ENCODE results near the gene CD34. TPM values are rescaled to one million over a fixed set of nuclear protein-coding genes. Genes with fewer than 3 reads are reported as not detected.
A peak's percentile ranks its signal among the peaks of the same experiment; 100 is the strongest.

CD34 gene
- total RNA-seq, 4 donors from 2014 or later, result 20.7 to 38.8 (median 27.8) TPM

- Histone ChIP-seq H3K27ac (peak overlapping the region in 2 of 3 donors; percentile 29 to 41), H3K27me3 (no peaks in the 10 kb centered on the region), H3K4me3 (replicated peaks in 1 of 3) (no peak overlapping the region), H3K4me1 (peaks cover 0 to 16% of the 10 kb centered on the region in 2 donors), H3K36me3 (no peaks in the 10 kb centered on the region), H3K9me3 (no peaks in the 10 kb centered on the region)
- intact Hi-C loops (cut with DNase I), result no loop called here
- WGBS, 2 donors, result 81 to 82% methylated on average over 5 of the region's 5 CpGs
- DNase-seq, result no peak
- no peak for TF ChIP-seq POLR2A (IDR thresholded peaks at IDR 0.05)
- TF ChIP-seq CTCF (IDR thresholded peaks at IDR 0.05), result no peak
These were observed 7.1 kb upstream of the CD34 start for GRCh38 chr1:207918011-207918410.

- WGBS, 2 donors, result 85 to 86% methylated on average over 4 of the region's 4 CpGs
- no peak for TF ChIP-seq CTCF (IDR thresholded peaks at IDR 0.05)
- TF ChIP-seq POLR2A (IDR thresholded peaks at IDR 0.05), result no peak
- no peak for DNase-seq
These were observed 6.2 kb upstream of the CD34 start for GRCh38 chr1:207917080-207917479.

GRCh38 chr1:207913951-207914350 is 3.0 kb upstream of the CD34 start:
- Histone ChIP-seq H3K27me3 (no peaks in the 10 kb centered on the region), H3K9me3 (no peaks in the 10 kb centered on the region)
- intact Hi-C loops (cut with DNase I), result no loop called here

More at GRCh38 chr1:207917080-207917479, 6.2 kb upstream of the CD34 start:
- intact Hi-C loops (cut with DNase I), result no loop called here
- Histone ChIP-seq H3K4me3 (replicated peaks in 1 of 3) (no peak overlapping the region), H3K27ac (no peak overlapping the region), H3K9me3 (no peaks in the 10 kb centered on the region), H3K36me3 (no peaks in the 10 kb centered on the region), H3K27me3 (no peaks in the 10 kb centered on the region), H3K4me1 (peaks cover 0 to 11% of the 10 kb centered on the region in 2 donors)

GRCh38 chr1:207911856-207912760 is 1.2 kb upstream of the CD34 start:
- no peaks in the 10 kb centered on the region for H3K9me3 ChIP-seq
- no peaks in the 10 kb centered on the region for H3K36me3 ChIP-seq
- TF ChIP-seq POLR2A (IDR thresholded peaks at IDR 0.05) (no peak), CTCF (IDR thresholded peaks at IDR 0.05) (no peak)
- no peak overlapping the region for H3K4me3 ChIP-seq (replicated peaks in 1 of 3)
- H3K27me3 ChIP-seq, result no peaks in the 10 kb centered on the region
- no peak for DNase-seq
- H3K27ac ChIP-seq, result peak overlapping the region in 2 of 3 donors; percentile 10 to 80
- WGBS, 2 donors, result 69 to 75% methylated on average over 8 of the region's 8 CpGs
- intact Hi-C loops (cut with DNase I), result no loop called here
- peaks cover 7 to 12% of the 10 kb centered on the region in 2 donors for H3K4me1 ChIP-seq

More at GRCh38 chr1:207913951-207914350, 3.0 kb upstream of the CD34 start:
- no peak for DNase-seq
- Histone ChIP-seq H3K4me1 (peaks cover 7 to 12% of the 10 kb centered on the region in 2 donors), H3K4me3 (replicated peaks in 1 of 3) (no peak overlapping the region), H3K27ac (no peak overlapping the region), H3K36me3 (no peaks in the 10 kb centered on the region)
- no peak for TF ChIP-seq CTCF (IDR thresholded peaks at IDR 0.05)
- no peak for TF ChIP-seq POLR2A (IDR thresholded peaks at IDR 0.05)
- WGBS, 2 donors, result 90 to 93% methylated on average over 1 of the region's 1 CpG

GRCh38 chr1:207909687-207910086 is 1.2 kb downstream of the CD34 start:
- WGBS, 2 donors, result 55 to 79% methylated on average over 4 of the region's 4 CpGs
- H3K27ac ChIP-seq, result peak overlapping the region; percentile 63 to 80 (median 64)
- H3K9me3 ChIP-seq, result no peaks in the 10 kb centered on the region
- intact Hi-C loops (cut with DNase I), result no loop called here
- peak overlapping the region in 1 of 3 donors; percentile 32 for H3K4me3 ChIP-seq (replicated peaks in 1 of 3)
- no peak for TF ChIP-seq POLR2A (IDR thresholded peaks at IDR 0.05)
- TF ChIP-seq CTCF (IDR thresholded peaks at IDR 0.05), result no peak
- no peaks in the 10 kb centered on the region for H3K36me3 ChIP-seq
- no peaks in the 10 kb centered on the region for H3K27me3 ChIP-seq
- DNase-seq, result no peak
- peaks cover 7 to 16% of the 10 kb centered on the region in 2 donors for H3K4me1 ChIP-seq
